GM12875 (cell line): ENCODE data around the gene RPTOR.

Source experiments
- H3K4me3 ChIP-seq: one replicate; pipeline ENCODE4 v1.5.1; 2011; ENCODE audit warnings: low read depth, low read length, control low read depth
- TF ChIP-seq, protein P1 (sequence below): IDR thresholded peaks from 2 replicates; pipeline ENCODE4 v1.5.1; 2011; ENCODE audit warnings: low read depth, mild to moderate bottlenecking, control low read depth, inconsistent platforms, low read length, moderate library complexity, borderline replicate concordance; ENCODE audit not compliant: insufficient read depth

Gene RPTOR

DNA sequence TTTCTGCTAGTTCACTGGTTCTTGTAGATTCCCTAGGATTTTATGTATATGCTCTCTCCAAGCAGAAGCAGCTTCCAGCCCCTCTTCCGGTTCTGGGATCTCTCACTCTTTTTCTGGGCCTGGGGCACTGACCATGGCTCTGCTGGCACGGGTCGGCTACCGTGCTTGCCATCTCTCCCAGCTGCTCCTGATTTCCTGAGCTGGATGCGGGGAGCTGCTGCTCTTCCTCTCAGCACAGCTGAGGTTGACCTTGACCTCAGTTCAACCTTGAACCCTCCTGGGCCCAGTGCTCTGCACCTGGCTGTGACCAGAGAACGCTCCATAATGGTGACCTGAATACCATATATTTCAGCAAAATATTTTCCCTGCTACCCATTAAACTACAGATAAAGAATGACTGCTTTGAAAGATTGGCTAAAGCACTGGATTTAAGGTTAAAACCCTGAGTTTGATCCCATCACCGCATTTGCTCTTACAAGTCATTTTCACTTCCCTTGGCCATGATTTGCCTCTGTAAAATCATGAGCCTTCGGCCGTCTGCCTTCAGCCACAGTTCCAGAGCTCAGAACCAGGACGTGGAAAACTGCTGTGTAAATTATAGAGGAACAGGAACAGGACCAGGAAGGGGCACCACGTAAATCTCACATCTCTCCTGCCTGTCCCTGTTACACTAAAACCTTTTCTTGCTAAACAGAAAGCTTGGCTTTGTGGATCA is 316.2 kb downstream of the RPTOR start:
- TF ChIP-seq, protein P1, sequence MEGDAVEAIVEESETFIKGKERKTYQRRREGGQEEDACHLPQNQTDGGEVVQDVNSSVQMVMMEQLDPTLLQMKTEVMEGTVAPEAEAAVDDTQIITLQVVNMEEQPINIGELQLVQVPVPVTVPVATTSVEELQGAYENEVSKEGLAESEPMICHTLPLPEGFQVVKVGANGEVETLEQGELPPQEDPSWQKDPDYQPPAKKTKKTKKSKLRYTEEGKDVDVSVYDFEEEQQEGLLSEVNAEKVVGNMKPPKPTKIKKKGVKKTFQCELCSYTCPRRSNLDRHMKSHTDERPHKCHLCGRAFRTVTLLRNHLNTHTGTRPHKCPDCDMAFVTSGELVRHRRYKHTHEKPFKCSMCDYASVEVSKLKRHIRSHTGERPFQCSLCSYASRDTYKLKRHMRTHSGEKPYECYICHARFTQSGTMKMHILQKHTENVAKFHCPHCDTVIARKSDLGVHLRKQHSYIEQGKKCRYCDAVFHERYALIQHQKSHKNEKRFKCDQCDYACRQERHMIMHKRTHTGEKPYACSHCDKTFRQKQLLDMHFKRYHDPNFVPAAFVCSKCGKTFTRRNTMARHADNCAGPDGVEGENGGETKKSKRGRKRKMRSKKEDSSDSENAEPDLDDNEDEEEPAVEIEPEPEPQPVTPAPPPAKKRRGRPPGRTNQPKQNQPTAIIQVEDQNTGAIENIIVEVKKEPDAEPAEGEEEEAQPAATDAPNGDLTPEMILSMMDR: no peak
- H3K4me3 ChIP-seq: no peak overlapping the region

DNA sequence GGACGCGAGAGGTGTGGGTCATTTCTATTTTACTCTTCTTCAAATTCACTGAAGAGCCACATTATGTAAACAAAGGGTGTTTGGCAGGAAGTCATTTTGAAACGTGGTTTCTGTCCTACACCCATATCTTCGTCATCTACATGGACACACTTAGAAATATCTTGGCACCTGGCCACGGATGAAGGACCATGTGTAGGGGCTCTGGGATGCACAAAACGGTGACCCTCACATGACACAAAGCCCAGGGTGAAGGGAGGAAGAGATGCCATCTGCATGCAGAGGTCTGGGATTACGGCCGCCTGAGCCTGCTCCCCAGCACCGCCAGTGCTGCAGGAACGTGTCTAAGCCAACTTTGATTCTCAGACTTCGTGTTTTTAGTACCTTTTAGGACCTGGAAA is 316.8 kb downstream of the RPTOR start:
- H3K4me3 ChIP-seq: no peak overlapping the region
- TF ChIP-seq, protein P1: no peak

DNA sequence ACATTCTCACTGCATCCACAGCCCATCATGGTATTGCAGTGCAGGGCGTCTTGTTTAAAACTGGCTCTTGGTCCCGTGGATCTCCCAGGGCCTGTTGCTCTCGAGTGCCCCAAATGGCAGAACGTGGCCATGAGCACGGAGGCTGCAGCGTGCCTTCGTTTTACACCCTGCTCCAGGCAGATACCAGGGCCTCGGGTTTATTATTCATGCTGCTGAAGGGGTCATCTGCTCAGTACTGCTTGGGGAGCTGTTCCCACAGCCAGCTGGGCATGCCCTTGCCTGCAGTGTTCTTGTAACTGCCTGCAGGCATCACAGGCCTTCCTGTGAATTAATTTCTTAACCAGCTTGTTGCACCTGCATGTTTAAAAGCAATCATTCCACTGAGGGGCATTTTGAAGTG is 317.3 kb downstream of the RPTOR start:
- TF ChIP-seq, protein P1: no peak
- no peak overlapping the region for H3K4me3 ChIP-seq

DNA sequence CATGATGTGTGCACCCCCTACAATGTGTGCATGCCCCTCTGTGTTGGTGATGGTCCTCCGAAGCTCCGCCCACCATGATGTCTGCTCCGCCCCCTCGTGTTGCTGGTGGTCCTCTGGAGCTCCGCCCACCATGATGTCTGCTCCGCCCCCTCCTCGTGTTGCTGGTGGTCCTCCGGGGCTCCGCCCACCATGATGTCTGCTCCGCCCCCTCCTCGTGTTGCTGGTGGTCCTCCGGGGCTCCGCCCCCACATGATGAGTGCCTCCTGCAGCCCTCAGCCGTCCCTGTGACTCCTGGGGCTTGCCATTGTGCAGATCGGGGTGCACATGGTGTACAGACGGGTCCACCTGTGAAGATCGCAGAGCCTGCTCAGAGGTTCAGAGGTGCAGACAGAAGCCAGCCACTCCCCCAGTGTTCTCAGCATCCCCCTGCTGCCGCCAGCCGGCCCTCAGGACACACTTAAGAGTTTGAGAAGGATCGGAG is 317.9 kb downstream of the RPTOR start:
- H3K4me3 ChIP-seq: no peak overlapping the region
- TF ChIP-seq, protein P1: no peak

GRCh38 chr17:80862978-80863377 is 318.3 kb downstream of the RPTOR start:
- no peak overlapping the region for H3K4me3 ChIP-seq
- TF ChIP-seq, protein P1: no peak

DNA sequence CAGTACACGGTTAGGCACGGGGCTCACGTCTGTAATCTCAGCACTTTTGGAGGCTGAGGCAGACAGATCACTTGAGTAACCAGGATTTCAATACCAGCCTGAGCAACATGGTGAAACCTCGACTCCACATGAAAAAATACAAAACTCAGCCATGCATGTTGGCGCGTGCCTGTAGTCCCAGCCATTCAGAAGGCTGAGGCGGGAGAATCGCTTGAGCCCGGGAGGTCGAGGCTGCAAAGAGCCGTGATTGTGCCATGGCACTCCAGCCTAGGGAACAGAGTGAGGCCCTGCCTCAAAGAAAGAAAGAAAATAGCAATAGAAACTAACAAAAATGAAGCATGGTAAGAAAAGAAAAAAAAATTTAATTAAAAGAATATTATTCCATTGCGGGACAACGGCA is 319.0 kb downstream of the RPTOR start:
- TF ChIP-seq, protein P1: no peak
- no peak overlapping the region for H3K4me3 ChIP-seq

GRCh38 chr17:80864751-80865150 is 320.1 kb downstream of the RPTOR start:
- TF ChIP-seq, protein P1: no peak
- H3K4me3 ChIP-seq: no peak overlapping the region
